Caco-2 (cell line): ENCODE results near the gene PDCD4. TPM values are rescaled to one million over a fixed set of nuclear protein-coding genes. Genes with fewer than 3 reads are reported as not detected.

Source experiments
- BruUV-seq: library from RNA; stranded (reverse); fragments of 400-500 nt; replicated peaks from 2 replicates; lab custom pipeline; 2021; lab: Mats Ljungman, UMichigan
- CTCF ChIA-PET: fragments of 300-600 bp; sonication (Branson Sonifier 250); formaldehyde crosslinking; loops from one replicate; lab custom pipeline; 2022; ENCODE audit warnings: antibody characterized with exemption; lab: Charles Lee
- POLR2A ChIA-PET: fragments of 300-600 bp; sonication (Branson Sonifier 250); formaldehyde crosslinking; loops from one replicate; lab custom pipeline; 2022; ENCODE audit warnings: antibody characterized with exemption; lab: Charles Lee
- DNase-seq, 2 experiments: peaks; one replicate each; pipeline versions ENCODE4 v3.0.0 to v3.0.0-alpha.2; 2020 to 2022
- H3K27me3 ChIP-seq: replicated peaks from 2 replicates; pipeline ENCODE4 v1.6.0; 2011; ENCODE audit warnings: low read length; ENCODE audit not compliant: control insufficient read depth, insufficient read depth
- H3K36me3 ChIP-seq: 2 replicates; pipeline ENCODE4 v1.5.1; 2011; ENCODE audit warnings: low read length; ENCODE audit not compliant: control insufficient read depth, insufficient read depth
- H3K4me1 ChIP-seq: fragments of 250-450 bp; sonication (Bioruptor Pico); 2 replicates; pipeline ENCODE4 v1.5.1; 2020; ENCODE audit warnings: mild to moderate bottlenecking
- H3K4me3 ChIP-seq: 2 replicates; pipeline ENCODE4 v1.5.1; 2011; ENCODE audit warnings: low read depth, mild to moderate bottlenecking, control low read depth, low read length
- H3K9me3 ChIP-seq: fragments of 250-450 bp; sonication (Bioruptor Pico); 2 replicates; pipeline ENCODE4 v1.5.1; 2020; ENCODE audit warnings: mild to moderate bottlenecking, moderate library complexity
- H3K27ac Mint-ChIP-seq: one replicate; pipeline ENCODE4 v1.8.0; 2022; ENCODE audit warnings: mixed read lengths; ENCODE audit not compliant: unreplicated experiment
- H3K27me3 Mint-ChIP-seq: one replicate; pipeline ENCODE4 v1.8.0; 2022; ENCODE audit warnings: mixed read lengths; ENCODE audit not compliant: insufficient read depth, unreplicated experiment
- H3K36me3 Mint-ChIP-seq: one replicate; pipeline ENCODE4 v1.8.0; 2022; ENCODE audit warnings: mild to moderate bottlenecking, mixed read lengths; ENCODE audit not compliant: insufficient read depth, unreplicated experiment
- H3K4me1 Mint-ChIP-seq: one replicate; pipeline ENCODE4 v1.8.0; 2022; ENCODE audit warnings: low read depth, mixed read lengths; ENCODE audit not compliant: unreplicated experiment
- H3K4me3 Mint-ChIP-seq: one replicate; pipeline ENCODE4 v1.8.0; 2022; ENCODE audit warnings: mild to moderate bottlenecking, moderate library complexity, mixed read lengths; ENCODE audit not compliant: unreplicated experiment
- H3K9me3 Mint-ChIP-seq: one replicate; pipeline ENCODE4 v1.8.0; 2022; ENCODE audit warnings: mixed read lengths; ENCODE audit not compliant: unreplicated experiment
- CTCF ChIP-seq, 2 experiments: fragments of 200-600 bp in 1 of 2; IDR thresholded peaks; 1 replicate in 1 of 2; 2 replicates in 1 of 2; pipeline versions ENCODE4 v1.5.1 to v1.8.0; 2011 to 2022; ENCODE audit warnings: antibody characterized with exemption in 1 of 2, control low read depth in 1 of 2, inconsistent platforms in 1 of 2, low read depth in 1 of 2, low read length in 1 of 2, mild to moderate bottlenecking in 1 of 2, moderate library complexity in 1 of 2; ENCODE audit not compliant: insufficient read depth in 1 of 2, severe bottlenecking in 1 of 2, unreplicated experiment in 1 of 2
- intact Hi-C: fragments of 100-400 bp; cut with micrococcal nuclease; formaldehyde crosslinking; loops from one replicate; pipeline ENCODE4 v1.10.0; 2022; ENCODE audit not compliant: unreplicated experiment
- total RNA-seq: library from RNA; stranded (reverse); gene quantifications from 2 replicates; pipeline ENCODE4 v1.2.3, GENCODE V29; 2022

Gene PDCD4
- total RNA-seq, 1 experiment from 2014 or later = 66.1 TPM

GRCh38 chr10:110880012-110880411 is 8.3 kb downstream of the PDCD4 start:
- Mint-ChIP-seq H3K27ac (no peak overlapping the region), H3K4me3 (no peak overlapping the region), H3K36me3 (peaks cover 9% of the 10 kb centered on the region), H3K4me1 (peaks cover 9% of the 10 kb centered on the region), H3K27me3 (no peaks in the 10 kb centered on the region), H3K9me3 (no peaks in the 10 kb centered on the region)
- ChIA-PET CTCF (no interaction called here), POLR2A (no interaction called here)
- H3K27me3 ChIP-seq = no peaks in the 10 kb centered on the region
- no peak overlapping the region for H3K4me3 ChIP-seq
- H3K36me3 ChIP-seq = no peaks in the 10 kb centered on the region; the same call in 1 of the 2 replicates
- intact Hi-C loops = no loop called here
- DNase-seq = no peak
- no peaks in the 10 kb centered on the region for H3K9me3 ChIP-seq
- no peak for TF ChIP-seq CTCF (IDR thresholded peaks at IDR 0.05; ENCODE audit: insufficient read depth in 1 of 2, low read depth in 1 of 2, low read length in 1 of 2, severe bottlenecking in 1 of 2, unreplicated experiment in 1 of 2)
- no peaks in the 10 kb centered on the region; the same call in 1 of the 2 replicates for H3K4me1 ChIP-seq
- BruUV-seq = no TSS peak

GRCh38 chr10:110881247-110881646 is 9.5 kb downstream of the PDCD4 start:
- DNase-seq = no peak
- intact Hi-C loops = no loop called here
- no TSS peak for BruUV-seq
- Mint-ChIP-seq H3K9me3 (no peaks in the 10 kb centered on the region), H3K4me1 (peaks cover 13% of the 10 kb centered on the region), H3K4me3 (no peak overlapping the region), H3K27ac (no peak overlapping the region), H3K36me3 (peaks cover 13% of the 10 kb centered on the region), H3K27me3 (no peaks in the 10 kb centered on the region)
- TF ChIP-seq CTCF (IDR thresholded peaks at IDR 0.05; ENCODE audit: insufficient read depth in 1 of 2, low read depth in 1 of 2, low read length in 1 of 2, severe bottlenecking in 1 of 2, unreplicated experiment in 1 of 2) = no peak
- Histone ChIP-seq H3K4me1 (peaks cover 7% of the 10 kb centered on the region; the same call in 1 of the 2 replicates), H3K36me3 (no peaks in the 10 kb centered on the region; the same call in 1 of the 2 replicates), H3K27me3 (no peaks in the 10 kb centered on the region), H3K4me3 (no peak overlapping the region), H3K9me3 (no peaks in the 10 kb centered on the region)
- ChIA-PET CTCF (interaction anchor here (0.6 to 0.8 kb wide), 2 partner anchors 10 to 17 kb away, joined by 3 read pairs; partner anchors contain the start of gene PDCD4), POLR2A (no interaction called here)

DNA sequence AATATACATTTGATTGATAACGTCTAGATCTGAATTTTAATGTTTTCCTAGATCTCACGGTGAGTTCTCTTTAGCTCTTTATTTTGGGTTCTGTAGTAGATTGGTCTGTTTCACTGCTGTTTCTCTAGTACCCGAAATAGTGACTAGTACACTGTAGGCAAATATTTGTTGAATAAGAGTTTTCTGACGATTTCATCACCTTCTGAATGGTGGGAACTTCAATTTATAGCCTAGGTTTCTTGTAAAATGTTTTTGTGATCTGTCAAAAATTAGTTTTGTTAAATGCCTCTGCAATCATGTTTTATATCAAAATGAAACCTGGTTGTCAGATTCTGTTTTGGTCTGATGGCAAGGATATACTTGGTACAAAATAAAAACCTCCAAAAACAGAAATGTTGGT is 10.2 kb downstream of the PDCD4 start:
- CTCF ChIA-PET = interaction anchor here (0.8 kb wide), 1 partner anchor 10 kb away, joined by 3 read pairs; the partner anchor contains the start of gene PDCD4
- Histone ChIP-seq H3K9me3 (no peaks in the 10 kb centered on the region), H3K4me1 (peaks cover 9% of the 10 kb centered on the region; the same call in 1 of the 2 replicates), H3K36me3 (no peaks in the 10 kb centered on the region; the same call in 1 of the 2 replicates), H3K4me3 (no peak overlapping the region), H3K27me3 (no peaks in the 10 kb centered on the region)
- H3K4me1 Mint-ChIP-seq = peaks cover 16% of the 10 kb centered on the region
- no peak for DNase-seq
- no peaks in the 10 kb centered on the region for H3K9me3 Mint-ChIP-seq
- H3K36me3 Mint-ChIP-seq = peaks cover 15% of the 10 kb centered on the region
- no peak overlapping the region for H3K4me3 Mint-ChIP-seq
- no peaks in the 10 kb centered on the region for H3K27me3 Mint-ChIP-seq
- BruUV-seq = no TSS peak
- H3K27ac Mint-ChIP-seq = no peak overlapping the region
- no peak for TF ChIP-seq CTCF (IDR thresholded peaks at IDR 0.05; ENCODE audit: insufficient read depth in 1 of 2, low read depth in 1 of 2, low read length in 1 of 2, severe bottlenecking in 1 of 2, unreplicated experiment in 1 of 2)
- POLR2A ChIA-PET = no interaction called here
- intact Hi-C loops = no loop called here
